ENCODE data around the gene CASZ1. TPM values are rescaled to one million over a fixed set of nuclear protein-coding genes. Genes with fewer than 3 reads are reported as not detected.

The CASZ1 gene
- total and polyA plus RNA-seq, 9 of the 15 experiments (the other 6 are each of a cell fraction or from before 2014, with no cell fraction given), result 0.01 to 4.0 (median 0.76) TPM; not detected in 1

GRCh38 chr1:10699470-10699835, 97.0 kb downstream of the CASZ1 start:
- Histone ChIP-seq H3K4me3 (no peak overlapping the region), H3K4me1 (replicated peaks in 1 of 2; ENCODE audit: control insufficient read depth in 2 of 2, insufficient read depth in 2 of 2, low read length in 2 of 2) (peaks cover 2 to 36% of the 10 kb centered on the region in 2 experiments; a peak in 2 of 5 replicates), H3K79me2 (ENCODE audit: control insufficient read depth, insufficient read depth, low read length) (no peaks in the 10 kb centered on the region), H3K4me2 (ENCODE audit: insufficient read depth, low read length) (no peak overlapping the region), H3K9ac (ENCODE audit: insufficient read depth in 1 of 2, low read depth in 2 of 2, low read length in 2 of 2) (no peak overlapping the region), H3K9me1 (ENCODE audit: control insufficient read depth, insufficient read depth, low read length) (no peaks in the 10 kb centered on the region), H3K36me3 (ENCODE audit: control insufficient read depth, insufficient read depth, low read length) (no peaks in the 10 kb centered on the region), H3K27me3 (ENCODE audit: control insufficient read depth in 2 of 2, insufficient read depth in 2 of 2, low read length in 2 of 2) (peaks cover 79 to 84% of the 10 kb centered on the region in 2 experiments), H3K27ac (ENCODE audit: extremely low read depth, low read depth, low read length) (no peak overlapping the region), H3K9me3 (replicated peaks; ENCODE audit: control insufficient read depth, insufficient read depth, low read depth, low read length) (no peaks in the 10 kb centered on the region), H2AFZ (ENCODE audit: low read depth, low read length) (no peak overlapping the region), H4K20me1 (replicated peaks; ENCODE audit: control insufficient read depth, insufficient read depth, low read length) (peaks cover 43% of the 10 kb centered on the region)
- BruUV-seq (replicated peaks), result no TSS peak
- DNase-seq (ENCODE audit: extremely low read depth in 1 of 4, low spot score in 3 of 4) (no peak), FAIRE-seq (no peak), ATAC-seq (no peak)
- no peak for TF ChIP-seq XRCC4 (IDR thresholded peaks at IDR 0.05; ENCODE audit: extremely low read depth, insufficient read depth, insufficient read length)
- TF ChIP-seq TSHZ1 (CRISPR knock-in tag; IDR thresholded peaks at IDR 0.05), result no peak
- TF ChIP-seq ZNF280B (CRISPR knock-in tag; IDR thresholded peaks at IDR 0.05), result no peak
- TF ChIP-seq ZNF239 (CRISPR knock-in tag; IDR thresholded peaks at IDR 0.05), result no peak
- TF ChIP-seq CEBPG (CRISPR knock-in tag; IDR thresholded peaks at IDR 0.05), result no peak
- TF ChIP-seq CEBPG (tag; conservative IDR thresholded peaks at IDR 0.05 in 1 of 2, IDR thresholded peaks at IDR 0.05 in 1 of 2), result no peak
- ChIA-PET CTCF (ENCODE audit: low intra/inter-chr PET ratio) (interaction anchor here (0.6 kb wide), 1 partner anchor 1073 kb away, joined by 3 read pairs; no protein-coding TSS in a partner anchor), POLR2A (interaction anchor here (0.6 to 0.9 kb wide), 2 partner anchors 52 to 55 kb away, joined by 3 read pairs; no protein-coding TSS in a partner anchor)
- in situ Hi-C loops (cut with MboI), result no loop called here
- intact Hi-C loops (cut with micrococcal nuclease), result loop anchor here (10.0 kb wide), 1 partner anchor 165 kb away; no protein-coding TSS in a partner anchor
- 7% methylated on average over 7 of the region's 7 CpGs for WGBS (ENCODE audit: insufficient coverage, low coverage, missing lambda C conversion rate)
